GM18499 (cell line): ENCODE measurements around the gene PARP1.
"Not testable (repeated sequence)": the region's sequence is repeated elsewhere in the genome, so short reads cannot be mapped to it uniquely, and the experiment has no call there.

Experiments used
- ATAC-seq: cut with Tn5 transposase; IDR thresholded peaks from one replicate; pipeline ENCODE4 v1.9.1; 2021; ENCODE audit warnings: moderate number of reproducible peaks; ENCODE audit not compliant: insufficient read depth, unreplicated experiment

Gene PARP1

DNA sequence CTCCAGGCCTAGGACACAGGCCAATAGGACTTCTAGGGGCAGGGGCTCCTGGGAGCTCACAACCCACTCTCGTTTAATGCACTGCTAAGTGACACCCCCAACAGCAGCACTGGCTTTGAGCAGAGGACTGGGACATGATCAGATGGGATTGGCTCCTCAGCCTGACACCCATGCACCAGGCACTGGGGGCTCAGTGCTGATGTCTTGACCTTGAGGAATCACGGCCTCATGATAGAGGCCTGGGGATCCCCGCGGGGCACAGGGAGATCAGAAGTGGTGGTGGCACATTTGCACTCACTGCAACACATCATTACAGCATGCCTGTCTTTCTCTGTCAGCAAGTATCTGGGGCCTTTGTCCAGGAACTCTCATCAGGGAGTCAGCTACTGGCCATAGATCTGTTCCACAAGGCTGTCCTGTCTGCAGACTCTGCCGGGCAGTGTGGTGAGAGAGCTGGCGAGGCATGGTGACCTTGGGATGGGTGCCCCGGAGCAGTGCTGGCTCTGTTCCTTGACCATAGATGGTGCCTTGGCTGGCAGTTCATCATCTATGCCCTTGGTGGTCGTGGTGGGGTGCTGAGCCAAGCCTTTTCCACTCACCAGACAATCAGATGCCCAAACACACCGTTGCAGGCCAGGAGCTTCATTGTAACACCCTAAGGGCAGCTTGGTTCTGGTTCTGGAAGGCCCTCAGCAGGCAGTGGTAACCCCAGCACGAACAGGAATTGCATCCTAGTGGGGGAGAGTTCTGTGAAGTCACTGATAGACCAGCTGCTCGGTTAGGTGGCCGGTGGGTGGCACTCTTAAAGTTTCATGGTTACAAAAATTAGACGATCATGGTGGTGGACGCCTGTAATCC lies 22.2 kb upstream of the PARP1 start:
- ATAC-seq: no peak

DNA sequence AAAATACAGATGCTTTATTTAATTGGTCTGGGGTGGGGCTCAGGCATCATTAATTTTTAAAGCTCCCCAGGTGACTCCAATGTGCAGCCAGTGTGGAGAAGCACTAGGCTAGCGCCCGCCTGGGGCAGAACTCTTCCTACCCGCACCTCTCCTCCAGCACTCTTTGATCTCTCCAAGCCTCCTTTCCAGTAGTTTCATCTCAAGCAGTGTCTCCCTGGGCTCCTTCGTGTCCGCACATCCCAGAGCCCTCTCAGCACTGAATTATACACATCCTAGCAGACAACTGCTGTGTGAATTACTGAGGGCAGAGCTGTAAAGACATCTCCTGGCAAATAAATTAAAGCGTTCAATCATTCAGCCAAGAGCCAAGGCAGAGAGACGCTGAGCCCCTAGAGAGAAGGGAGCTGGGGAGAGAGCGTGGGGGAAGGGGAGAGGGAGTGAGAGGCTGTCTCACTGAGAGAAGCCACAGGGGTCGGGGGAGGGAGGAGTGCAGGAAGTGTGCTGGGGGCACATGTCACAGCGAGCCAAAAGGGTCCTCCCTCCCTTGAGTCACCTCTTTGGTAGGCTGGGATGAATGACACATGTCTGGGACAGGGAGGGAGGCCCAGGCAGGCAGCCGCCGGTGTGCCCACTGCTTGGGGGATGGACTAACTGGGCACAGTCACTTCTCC lies 21.0 kb upstream of the PARP1 start:
- no peak for ATAC-seq

DNA sequence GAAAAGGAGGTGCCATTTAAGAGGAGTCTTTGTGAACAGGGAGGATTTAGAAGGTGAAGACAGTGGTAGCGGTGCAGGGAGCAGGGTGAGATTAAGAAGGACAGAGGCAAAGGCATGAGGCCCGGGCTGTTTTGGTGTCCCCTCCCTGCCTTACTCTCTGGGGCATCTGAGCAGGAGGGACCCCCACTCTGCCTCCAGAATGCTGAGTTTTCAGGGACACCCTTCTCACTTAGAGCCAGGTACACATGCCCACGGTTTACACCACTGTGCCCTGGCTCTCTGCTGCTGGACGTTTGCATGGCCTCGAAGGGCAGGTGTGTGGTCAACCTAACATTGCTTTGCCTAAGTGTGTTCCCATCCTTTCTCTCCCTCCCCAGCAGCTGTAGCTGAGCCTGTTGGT lies 20.5 kb upstream of the PARP1 start:
- ATAC-seq: no peak

DNA sequence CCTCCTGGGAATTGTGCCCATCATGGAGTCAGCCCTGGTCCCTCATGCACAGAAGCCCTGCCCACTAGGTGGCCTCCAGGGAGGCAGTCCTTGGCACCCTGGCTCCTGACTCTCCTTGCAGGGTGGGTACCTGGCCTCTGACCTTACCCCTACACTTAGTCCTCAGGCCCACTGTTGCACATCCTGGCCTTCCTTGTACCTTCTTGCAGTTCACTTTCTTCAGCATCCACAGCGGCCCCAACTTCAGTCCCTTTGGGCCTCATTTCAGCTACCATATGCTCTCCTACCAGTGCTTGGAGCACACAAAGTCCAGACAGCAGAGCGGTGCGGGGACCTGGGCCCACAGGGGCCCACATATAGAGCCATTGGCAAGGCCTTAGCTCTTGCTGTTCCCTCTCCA lies 19.2 kb upstream of the PARP1 start:
- ATAC-seq: no peak

DNA sequence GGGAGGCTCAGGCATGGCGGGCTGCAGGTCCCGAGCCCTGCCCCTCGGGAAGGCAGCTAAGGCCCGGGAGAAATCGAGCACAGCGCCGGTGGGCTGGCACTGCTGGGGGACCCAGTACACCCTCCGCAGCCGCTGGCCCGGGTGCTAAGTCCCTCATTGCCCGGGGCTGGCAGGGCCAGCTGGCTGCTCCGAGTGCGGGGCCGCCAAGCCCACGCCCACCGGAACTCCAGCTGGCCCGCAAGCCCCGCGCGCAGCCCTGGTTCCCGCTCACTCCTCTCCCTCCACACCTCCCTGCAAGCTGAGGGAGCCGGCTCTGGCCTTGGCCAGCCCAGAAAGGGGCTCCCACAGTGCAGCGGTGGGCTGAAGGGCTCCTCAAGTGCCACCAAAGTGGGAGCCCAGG lies 18.5 kb upstream of the PARP1 start:
- ATAC-seq: not testable (repeated sequence)

DNA sequence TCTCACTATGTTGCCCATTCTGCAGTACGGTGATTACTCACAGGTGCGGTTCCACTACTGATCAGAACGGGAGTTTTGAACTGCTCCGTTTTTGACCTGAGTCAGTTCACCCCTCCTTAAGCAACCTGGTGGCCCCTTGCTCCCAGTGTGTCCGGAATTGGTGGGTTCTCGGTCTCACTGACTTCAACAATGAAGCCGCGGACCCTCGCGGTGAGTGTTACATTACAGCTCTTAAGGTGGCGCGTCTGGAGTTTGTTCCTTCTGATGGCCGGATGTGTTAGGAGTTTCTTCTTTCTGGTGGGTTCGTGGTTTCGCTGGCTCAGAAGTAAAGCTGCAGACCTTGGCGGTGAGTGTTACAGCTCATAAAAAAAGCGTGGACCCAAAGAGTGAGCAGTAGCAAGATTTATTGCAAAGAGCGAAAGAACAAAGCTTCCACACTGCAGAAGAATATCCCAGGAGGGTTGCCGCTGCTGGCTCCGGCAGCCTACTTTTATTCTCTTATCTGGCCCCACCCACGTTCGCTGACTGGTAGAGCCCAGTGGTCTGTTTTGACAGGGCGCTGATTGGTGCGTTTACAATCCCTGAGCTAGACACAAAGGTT lies 17.6 kb upstream of the PARP1 start:
- no peak for ATAC-seq

DNA sequence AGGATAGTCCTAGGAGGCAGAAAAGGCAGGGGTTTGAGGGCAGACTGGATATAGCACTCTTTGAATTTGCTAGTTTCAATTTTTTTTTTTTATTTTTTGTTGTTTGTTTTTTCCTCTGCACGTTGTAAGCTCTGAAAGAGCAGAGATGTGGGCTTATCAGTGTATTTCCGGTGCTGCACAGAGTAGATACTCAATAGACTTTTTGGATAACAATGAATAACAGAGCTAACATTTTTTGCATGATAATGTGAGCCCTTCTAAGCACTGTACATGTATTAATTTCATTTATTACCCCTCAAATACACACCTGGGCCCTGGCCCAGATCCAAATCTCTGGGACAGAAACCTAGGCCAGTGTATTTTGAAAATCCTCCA lies 17.1 kb upstream of the PARP1 start:
- ATAC-seq: no peak

DNA sequence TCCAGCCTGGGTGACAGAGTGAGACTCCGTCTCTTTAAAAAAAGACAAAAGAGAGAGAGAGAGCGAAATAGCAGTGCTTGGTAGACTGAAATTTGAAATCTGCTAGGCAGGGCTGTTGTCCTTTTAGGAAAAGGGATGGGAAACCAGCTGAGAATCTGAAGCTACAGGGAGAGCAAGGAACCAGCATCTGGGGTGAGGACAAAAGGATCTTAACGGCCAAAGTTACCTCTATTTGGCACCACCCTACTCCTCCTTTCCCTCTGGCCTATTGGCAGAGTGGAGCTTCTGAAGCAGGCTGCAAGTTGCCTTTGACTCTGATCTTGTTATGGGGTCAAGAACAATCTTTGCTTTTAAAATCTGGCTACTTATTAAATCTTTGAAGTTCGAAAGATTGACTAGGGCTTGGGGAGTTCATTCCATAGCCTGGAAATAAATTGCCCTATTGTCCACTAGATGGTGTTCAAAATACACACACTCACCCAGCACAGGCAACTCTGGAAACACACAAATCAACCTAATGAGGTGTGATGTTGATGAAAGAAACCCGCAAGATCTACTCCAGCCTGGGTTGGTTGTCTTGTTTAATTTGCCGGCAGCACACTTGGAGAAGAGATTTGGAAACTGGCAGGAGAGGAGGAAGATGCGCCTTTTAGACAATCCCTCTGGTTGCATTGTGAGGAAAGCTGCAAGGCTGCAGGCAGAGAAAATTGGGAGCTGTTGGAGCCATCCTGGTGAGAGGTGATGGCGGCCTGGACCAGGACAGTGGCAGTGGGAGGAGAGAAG lies 16.5 kb upstream of the PARP1 start:
- ATAC-seq: no peak

DNA sequence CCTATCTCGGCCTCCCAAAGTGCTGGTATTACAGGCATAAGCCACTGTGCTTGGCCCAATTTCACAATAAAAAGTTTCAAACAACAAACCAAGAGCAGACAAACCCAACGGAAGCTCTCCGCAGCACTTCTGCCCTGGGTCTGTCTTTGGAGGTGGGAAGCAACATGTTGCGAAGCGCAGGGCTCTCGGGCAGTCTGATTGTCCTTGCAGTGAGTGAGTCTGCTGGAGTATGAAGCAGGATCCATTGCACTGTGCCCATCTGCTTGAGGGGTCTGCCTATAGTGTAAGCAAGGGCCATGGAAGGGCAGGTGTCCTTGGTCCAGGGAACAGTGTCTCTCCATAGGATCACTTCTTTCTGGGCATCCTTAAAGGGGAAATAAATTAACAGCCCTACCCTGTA lies 14.6 kb upstream of the PARP1 start:
- no peak for ATAC-seq

DNA sequence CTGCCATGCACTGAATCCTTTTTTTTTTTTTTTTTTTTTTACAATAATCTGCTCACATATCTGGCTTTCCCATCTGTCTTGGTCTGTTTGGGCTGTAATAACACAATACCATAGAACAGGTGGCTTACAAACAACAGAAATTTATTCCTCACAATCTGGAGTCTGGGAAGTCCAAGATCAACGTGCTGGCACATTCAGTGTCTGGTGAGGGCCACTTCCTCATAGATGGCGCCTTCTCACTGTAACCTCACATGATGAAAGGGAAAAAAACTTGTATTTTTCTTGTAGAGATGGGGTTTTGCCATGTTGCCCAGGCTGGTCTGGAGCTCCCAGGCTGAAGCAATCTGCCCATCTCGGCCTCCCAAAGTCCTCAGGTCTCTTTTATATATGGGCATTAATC lies 13.0 kb upstream of the PARP1 start:
- ATAC-seq: no peak

DNA sequence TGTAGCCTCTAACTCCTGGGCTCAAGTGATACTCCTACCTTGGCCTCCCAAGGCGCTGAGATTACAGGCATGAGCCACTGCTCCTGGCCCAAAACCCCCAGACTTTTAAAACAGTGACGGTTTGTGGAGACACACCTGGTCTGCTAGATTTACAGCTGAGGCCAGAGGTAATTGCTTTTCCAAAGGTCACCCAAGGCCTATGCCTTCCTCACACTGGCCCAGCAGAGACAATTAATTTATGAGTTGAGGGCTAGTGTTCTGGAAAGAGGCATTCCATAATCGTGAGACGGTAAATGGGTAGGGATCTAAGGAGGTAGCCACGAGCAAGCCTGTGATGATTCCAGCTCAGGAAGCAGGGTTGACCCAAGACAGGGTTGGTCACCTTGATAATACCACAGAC lies 12.4 kb upstream of the PARP1 start:
- ATAC-seq: no peak

DNA sequence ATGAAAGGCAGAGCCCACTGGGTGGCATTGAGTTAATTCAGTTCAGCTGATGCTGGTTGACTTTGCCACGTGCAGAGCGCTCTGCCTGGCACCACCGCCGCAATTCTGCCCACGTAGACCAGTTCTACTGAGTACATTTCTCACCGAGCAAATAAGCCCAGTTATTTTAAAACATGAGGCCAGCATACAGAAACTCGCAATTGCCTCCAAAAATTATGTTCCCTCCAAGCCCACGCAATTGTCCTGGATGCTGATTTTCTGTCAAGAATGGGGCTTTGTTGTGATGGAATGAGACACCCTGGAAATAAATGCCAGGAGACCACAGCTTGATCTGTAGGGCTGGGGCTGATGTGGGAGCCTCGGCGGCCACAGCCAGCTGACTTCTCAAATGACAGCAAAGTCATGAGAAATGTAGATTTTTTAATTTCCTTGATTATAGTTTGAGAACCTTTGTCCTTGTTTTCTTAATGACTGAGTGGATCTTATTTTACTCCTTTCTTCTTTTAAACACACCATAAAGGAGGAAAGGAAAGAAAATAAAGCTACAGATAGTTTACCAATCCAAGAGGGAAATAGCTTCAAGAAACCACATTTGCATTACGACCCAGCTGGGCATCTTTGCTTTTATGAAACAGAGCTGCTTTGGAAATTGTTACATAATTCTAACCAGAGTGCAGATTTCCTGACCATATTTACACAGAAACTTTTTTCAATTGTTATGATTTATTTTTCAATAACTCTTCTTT lies 11.6 kb upstream of the PARP1 start:
- ATAC-seq: no peak

DNA sequence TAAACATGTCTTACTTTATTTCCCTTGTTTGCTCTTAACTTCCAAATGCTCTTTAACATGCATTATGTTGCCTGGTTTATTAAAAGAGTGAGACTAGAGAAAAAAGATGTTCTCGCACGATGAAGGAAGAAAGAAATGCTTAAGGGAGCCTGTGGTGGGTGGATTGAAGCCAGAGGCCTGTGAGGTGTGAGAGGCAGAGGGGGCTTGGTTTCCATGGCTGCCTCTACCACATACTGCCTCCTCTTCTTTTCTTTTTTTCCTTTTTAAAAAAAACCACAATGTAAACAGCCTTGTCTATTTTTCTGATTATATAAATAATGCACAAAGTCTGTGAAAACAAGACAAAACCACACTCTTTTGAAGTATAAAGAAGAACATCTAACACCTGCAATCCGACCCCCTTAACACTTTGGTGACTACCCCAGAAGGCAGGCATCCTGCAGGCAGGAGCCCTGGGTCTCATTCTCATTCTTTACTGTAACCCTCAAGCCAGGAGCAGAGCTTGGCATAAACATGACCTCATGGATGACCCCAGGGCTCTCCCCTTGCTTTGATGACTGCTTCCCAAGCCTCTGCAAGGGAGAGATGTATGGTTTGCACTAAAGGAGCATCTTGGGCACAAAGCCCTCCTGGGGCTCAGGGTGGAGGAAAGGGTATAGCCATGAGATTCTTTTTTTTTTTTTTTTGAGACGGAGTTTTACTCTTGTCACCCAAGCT lies 10.1 kb upstream of the PARP1 start:
- ATAC-seq: no peak

DNA sequence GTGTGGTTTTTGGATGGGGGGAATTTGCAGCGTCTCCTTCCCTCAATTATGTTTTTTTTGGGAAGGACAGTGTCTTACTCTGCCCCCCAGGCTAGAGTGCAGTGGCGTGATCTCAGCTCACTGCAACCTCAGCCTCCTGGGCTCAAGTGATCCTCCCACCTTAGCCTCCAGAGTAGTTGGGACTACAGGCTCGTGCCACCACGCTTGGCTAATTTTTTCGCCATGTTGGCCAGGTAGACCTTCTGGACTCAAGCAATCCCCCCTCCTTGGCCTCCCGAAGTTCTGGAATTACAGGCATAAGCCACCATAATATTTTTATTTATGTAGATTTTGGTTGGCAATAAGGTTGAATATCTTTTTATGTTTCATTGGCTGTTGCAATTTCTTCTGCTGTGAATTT lies 9.5 kb upstream of the PARP1 start:
- ATAC-seq: no peak

DNA sequence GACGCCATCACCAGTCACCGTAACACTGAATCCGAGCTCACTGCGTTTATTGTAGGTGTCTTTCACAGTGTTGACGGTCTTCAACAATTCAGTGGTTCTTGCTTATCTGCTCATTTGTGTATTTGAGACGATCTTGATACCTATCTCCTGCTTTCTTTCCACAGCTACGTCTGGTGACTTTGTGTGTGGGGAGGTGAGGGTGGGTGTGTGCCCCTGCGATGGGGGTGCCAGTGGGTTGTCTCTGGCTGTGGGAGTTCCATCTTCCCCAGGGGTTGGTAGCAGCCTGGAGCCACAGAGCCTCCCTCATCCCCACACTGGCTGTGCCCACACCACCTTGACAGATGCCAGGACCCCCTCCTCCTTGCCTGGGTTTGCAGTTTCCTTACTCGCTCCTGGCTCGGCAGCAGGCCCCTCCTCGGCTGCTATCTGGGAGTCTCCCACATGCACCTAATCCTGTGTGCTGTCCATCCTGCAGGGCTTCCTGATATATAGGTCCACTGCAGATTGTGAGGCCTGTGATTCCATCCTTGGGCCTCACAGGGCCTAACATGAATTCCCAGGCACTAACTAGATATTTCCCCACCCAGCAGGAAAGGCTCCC lies 6.3 kb upstream of the PARP1 start:
- ATAC-seq: no peak

DNA sequence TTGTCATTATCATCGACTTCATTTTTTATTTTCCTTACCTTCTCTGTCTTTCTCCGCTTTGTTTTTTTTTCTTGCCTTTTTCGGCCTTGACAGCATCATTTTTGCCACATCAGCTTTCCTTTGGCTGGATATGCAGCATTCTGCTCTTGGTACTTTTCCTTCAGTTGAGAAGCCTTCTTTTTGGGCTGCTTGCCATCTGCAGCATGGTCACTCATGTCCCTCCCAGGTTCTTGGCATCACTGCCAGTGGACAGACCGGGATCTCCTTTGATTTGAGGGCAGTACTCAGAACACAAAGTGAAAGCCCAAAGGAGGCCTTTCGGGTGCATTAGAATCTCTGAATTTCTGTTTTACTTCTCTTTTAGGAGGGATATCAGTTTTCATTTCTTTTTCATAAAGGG lies 3.7 kb upstream of the PARP1 start:
- no peak for ATAC-seq

DNA sequence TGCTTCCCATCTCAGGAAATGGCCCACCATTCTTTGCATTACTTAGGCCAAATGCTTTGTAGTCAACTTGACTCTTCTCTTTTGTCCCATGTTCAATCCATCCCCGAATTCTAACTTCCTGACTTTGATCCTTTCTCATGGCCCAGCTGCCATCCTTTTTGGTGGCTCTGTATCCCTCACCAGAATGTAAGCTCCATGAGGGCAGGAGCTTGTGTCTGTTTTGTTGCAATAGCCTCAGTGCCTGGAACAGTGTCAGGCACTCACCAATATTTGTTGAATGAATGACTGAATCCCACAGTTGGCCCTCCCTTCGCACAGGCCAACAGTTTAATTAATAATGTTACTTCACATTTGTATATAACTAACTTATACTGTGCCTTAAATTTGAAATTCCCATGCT lies 3.1 kb upstream of the PARP1 start:
- no peak for ATAC-seq

DNA sequence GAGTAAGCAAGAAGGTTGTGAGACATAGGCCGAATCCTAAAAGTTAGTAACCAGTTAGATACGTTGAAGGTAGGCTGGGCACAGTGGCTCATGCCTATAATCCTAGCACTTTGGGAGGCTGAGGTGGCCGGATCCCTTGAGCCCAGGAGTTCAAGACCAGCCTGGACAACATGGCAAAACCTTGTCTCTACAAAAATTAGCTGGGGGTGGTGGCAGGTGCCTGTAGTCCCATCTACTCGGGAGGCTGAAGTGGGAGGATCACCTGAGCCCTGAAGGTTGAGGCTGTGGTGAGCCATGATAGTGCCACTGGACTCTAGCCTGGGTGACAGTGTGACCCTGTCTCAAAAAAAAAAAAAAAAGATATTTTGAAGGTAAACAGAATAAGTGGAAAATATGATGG lies 1.5 kb upstream of the PARP1 start:
- no peak for ATAC-seq
